Fibroblast of skin of left biceps (primary cell): ENCODE data around the gene AHNAK2.

Experiments
- DNase-seq, 2 experiments: peaks; one replicate each; pipeline ENCODE4 v3.0.0-alpha.2; 2013; ENCODE audit warnings: low read depth in 2 of 2

Gene AHNAK2

DNA sequence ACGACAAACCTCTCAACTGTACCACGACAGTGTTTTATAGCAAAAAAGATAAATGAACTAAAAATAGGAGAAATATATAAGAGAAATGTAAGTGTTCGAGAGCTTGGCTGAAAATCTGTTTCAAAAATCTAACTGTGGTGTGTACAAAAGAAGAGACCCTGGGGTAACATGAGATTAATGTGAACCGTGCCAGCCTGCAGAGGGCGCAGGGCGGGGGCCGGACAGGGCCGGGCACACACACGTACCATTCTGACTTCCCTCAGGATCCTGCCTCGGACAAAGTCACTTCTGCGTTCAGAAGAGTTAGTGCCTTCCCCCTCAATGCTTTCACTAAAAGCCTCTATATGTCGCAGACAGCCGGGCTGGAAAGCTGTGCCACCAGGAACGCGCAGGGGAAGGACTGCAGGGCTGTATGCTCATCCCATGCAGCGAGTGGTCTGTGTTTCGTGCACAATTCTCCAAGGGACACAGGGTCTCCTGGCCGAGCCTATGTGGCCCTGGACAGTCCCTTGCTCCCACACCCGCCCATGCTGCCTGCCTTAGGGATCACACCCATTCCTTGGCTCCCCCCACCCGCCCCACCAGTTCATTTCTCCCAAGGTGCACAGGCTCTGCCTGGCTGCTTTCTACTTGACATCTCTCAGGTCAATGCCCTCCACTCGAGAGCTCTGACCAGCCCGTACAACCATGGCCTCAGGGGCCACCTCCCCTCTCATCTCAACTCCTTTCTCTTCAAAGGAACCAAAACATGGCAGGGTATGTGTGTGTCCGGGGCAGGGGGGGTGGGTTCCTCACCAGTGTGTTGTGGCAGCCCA is 34.2 kb upstream of the AHNAK2 start:
- DNase-seq: no peak

DNA sequence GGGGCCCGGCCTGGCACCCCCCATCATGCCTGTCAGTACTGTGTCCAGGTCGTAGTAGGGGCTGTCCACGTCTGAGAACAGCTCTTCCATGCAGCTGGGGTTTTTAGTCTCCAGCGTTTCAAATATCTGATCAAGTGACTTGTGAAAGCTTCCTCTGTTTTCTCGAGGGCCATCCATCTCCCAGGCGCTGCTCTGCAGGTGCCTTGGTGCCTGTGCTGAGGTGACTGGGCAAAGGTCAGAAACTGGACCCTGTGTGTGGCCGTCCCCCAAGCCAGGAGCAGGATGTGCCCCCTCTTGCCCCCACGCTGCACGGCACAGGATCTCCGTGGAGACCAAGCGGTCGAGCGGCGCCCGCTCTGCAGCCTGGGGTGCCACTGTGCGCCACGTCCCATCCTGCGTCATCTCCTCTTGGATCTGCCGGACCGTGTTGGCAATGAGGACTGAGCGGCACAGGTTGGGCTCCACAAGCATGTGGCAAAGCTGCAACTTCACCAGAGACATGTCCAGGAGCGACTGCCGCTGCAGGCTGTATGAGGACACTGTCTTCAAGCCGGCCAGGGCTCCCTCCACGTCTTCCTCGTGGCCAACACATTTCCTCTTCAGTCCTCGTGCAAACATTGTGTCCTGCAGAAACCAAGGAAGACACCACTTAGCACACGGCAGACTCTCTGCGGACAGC is 33.3 kb upstream of the AHNAK2 start:
- no peak for DNase-seq

DNA sequence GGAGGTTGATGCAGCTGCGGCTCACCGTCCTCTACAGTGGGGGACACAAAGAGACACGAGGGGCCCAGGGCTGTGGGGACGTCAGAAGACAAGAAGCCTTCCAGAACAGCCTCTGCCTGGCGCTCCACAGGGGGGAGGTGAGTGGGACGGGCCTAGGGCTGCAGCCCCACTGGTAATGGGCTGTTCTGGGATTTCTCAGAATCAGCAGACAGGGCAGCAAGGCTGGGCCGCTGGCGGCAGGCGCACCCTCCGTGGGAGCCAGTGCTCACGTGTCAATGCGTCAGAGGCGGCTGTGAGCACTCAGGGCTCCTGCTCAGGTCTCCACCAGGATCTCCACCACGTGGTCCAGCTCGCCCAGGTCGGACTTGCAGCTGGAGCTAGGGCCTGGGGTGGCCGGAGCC is 32.7 kb upstream of the AHNAK2 start:
- DNase-seq: no peak

DNA sequence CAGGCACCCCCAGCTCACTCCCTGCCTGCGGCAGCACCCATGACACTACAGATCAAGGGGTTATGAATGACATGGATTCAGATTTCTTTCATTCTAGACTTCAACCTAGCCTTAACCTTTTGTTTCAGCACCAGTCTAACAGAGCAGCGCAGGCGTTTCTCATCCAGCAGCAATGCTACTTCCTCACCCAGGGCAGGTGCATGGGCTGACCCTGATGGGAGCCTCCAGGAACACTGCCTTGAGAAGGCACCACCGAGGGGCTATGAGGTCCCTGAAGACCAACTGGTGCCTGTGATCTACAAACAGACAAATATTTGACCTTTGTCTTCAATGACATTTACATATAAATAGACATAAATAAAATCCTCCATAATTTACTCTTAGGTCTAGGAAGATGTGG is 31.9 kb upstream of the AHNAK2 start:
- no peak for DNase-seq

DNA sequence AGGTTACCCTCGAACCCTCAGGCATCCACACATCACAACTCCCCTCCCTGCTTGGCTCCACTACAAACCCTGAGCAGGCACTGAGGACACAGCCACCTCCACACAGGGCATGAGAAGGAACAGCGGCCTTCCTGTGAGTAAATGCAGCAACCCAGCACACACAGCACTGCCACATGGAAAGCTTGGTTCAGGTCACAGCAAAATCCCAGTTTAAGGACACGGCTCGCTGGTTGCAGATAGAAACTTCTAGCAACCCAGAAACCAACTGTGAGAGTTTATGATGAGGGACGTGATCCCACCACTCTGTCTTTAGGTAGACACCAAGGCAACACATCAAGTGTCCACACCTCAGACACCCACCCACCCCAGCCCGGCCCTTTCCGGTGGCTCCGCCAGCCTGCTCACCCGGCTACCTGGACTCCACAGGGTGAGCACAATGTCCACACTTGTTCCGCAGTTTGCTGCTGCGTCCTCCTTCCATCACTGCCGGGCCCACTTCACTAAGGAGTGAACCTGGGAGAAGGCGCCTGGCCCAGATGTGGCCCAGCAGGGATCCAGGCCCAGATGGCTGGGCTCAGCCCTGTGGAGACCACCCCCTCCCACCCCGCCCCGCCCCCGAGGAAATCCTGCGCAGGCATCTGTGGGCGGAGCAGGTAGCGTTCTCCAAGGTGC is 29.6 kb upstream of the AHNAK2 start:
- DNase-seq: no peak

DNA sequence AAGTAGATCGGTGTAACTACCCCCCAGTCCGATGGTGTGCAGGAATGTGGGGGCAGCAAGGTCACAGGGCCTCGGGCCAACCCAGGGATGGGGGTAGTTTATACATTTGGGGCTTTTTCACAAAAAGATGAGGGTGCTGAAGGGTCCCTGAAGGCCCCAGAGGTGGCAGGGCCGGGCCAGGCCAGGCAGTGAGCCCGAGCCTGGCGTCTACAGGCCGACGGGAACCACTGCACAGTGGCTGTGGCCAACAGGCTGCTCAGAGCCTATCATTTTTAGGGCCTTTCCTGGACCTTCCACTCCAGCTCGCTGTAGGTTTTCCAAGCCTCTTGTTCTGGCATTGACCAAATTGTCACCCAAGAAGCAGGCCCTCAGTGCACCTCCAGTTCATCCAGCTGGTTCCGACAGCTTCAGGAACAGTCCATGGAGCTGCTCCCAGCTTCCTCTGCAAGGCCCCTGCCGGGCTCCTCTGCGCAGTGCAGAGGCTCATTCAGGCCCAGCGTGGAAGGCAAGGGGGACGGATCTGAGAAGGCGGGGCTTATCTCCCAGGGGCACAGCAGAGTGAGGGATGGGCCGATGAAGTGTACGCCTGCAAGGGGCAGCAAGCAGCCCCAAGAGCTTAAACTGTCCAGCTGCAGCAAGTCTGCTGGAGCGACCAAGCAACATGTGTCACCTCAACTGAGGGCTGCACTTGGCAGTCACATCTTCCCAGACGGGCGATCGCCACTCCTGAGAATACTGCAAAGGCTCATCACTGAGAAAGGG is 28.8 kb upstream of the AHNAK2 start:
- DNase-seq: no peak

DNA sequence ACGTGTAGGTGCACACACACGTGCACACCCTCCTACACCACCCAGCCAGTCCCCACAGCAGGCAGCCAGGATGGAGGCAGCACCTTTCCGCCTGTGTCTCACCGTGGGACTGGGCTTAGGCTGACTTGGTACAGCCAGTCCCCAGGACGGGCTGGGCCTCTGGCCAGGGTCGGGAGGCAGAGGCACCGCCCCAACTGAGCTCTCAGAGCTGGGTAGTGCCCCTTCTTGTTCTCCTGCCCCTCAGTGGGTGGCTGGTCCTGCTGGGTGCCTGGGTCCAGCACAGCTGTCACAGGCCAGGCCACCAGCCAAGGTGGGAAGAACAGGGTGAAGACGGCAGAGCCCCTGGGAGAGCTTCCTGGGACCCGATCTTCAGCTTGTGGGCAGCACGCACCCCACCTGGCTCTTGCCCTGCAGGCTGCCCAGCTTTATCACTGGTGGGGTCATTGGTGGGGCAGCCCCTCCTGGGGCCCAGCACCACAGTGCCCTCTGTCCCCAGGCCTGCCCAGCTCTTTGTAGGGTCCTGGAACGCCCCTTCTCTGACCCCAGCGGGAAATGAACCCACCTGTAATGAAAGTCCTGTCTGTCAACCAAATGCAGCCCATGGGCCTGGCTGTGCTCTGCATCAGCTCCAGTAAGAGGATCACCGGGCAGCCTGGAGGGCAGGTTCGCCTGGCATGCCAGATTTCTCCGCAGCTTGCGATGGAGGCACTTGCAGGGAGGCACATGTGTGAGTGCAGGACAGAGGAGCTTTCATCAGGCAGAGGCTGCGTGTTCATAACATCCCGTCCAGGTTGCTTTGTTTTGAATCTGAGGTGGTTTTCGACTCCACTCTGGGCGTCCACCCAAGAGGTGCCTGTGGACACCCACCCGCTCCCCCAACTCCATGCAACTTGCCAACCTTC is 28.0 kb upstream of the AHNAK2 start:
- no peak for DNase-seq

DNA sequence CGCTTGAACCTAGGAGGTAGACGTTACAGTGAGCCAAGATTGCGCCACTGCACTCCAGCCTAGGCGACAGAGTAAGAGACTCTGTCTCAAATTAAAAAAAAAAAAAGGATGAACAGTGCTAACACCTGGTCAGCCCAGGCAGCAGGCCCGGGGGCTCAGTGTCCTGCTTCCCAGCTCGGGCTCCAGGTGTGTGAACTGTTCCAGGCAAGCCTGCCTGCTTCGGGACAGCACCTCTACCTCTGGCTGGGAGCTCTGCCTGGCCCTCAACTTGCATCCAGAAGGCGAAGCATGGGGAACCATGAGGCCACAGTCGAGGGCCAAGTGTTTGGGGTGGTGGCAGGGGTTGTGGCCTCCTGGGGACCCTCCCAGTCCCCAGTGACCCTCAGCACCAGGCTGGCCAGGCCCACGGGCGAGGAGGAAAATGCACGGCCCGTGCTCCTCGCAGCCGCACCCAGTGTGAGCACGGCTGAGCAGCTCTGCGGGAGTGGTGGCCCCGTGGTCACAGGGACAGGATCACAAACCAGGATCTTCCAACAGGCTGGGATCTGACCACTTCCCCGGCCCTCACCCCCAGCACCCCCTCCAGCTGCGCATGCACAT is 27.3 kb upstream of the AHNAK2 start:
- DNase-seq: no peak

DNA sequence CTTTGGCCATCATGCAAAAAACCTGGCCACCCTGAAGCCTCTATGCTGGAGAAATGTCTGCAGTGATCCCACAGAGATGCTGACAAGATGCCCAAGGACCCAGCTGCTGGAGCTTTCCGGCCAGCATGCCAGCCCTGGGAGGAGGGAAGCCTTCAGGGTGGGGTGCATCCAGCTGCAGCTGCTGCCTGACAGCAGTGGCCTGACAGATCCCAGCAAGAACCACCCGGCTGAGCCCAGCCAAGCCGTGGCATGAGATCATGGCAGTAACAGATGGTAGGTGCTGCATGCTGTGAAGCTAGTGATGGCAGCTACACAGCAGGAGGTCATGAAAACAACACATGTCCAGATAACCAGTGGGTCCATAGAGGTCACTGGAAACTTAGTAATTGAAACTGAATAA is 21.2 kb upstream of the AHNAK2 start:
- no peak for DNase-seq

DNA sequence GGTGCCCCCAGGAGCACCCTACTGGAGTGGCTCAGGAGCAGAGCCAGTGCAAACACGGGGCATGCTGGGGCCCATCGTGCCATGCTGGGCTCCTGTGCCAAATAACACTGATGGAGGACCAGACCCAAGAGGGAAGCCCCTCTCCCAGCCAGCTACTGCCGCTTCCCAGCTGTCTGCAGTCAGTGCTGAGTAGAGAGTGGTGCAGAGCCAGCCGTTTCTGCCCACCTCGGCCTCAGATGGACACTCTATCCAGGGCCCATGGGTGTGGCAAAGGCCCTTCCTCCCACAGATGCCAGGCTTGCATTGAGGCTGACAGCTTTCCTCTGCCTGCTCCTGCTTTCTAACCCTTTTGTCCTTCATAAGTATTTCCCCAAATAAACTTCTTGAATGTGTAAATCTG is 20.6 kb upstream of the AHNAK2 start:
- DNase-seq: no peak

DNA sequence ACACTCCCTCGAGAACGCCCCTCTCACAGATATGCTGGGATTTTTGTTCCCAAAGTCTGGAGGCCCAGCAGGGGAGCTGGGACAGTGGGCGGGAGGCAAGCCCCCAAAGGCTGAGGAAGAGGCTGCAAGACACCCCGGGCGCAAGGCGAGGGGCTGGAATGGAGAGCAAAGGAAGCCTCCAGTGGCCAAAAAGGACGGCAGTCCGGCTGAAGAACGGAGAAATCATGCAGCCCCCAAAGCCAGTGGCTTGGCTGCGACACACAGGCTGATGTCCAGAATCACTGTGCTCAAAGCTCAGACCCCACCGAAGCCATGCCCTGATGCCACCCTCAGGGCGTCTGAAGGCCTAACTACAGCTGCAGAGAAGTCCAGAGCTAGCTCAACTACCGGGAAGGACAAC is 18.3 kb upstream of the AHNAK2 start:
- DNase-seq: no peak

DNA sequence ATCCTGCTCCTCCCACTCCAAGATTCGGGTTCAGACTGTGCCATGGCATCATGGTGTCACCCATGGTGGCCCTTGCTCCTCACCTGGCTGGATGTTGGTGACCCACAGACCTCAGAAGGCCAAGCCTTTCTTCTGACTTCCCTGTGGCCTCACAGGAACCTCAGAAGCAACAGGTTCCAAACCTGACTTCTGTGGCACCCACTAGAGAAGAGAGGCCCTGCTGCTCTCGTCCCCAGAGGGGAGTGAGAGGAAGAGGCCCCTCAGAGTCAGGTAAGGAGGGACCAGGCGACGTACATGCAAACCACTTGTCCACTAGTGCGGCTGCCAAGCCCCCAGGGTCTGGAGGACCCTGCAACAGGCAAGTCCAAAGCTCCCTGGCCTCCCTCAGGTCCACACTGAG is 17.9 kb upstream of the AHNAK2 start:
- DNase-seq: no peak

DNA sequence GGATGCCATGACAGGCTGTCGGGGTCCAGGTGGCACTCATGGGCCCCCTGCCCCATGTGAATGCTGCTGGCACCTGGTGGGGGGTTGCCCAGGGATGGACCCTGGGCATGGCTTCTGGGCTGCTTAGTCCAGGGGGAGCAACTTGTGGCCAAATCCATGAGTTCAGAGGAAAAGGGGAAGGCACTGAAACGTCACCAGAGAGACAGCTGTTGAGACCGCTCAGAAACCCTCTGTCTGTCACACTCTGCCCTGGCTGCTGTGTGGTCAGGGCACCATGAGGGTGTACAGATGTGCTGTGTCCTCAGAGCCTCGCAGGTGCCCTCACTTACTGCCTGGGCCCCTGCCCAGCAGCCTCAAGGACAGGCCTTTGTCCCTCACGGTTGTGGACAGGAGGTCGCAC is 16.8 kb upstream of the AHNAK2 start:
- no peak for DNase-seq

DNA sequence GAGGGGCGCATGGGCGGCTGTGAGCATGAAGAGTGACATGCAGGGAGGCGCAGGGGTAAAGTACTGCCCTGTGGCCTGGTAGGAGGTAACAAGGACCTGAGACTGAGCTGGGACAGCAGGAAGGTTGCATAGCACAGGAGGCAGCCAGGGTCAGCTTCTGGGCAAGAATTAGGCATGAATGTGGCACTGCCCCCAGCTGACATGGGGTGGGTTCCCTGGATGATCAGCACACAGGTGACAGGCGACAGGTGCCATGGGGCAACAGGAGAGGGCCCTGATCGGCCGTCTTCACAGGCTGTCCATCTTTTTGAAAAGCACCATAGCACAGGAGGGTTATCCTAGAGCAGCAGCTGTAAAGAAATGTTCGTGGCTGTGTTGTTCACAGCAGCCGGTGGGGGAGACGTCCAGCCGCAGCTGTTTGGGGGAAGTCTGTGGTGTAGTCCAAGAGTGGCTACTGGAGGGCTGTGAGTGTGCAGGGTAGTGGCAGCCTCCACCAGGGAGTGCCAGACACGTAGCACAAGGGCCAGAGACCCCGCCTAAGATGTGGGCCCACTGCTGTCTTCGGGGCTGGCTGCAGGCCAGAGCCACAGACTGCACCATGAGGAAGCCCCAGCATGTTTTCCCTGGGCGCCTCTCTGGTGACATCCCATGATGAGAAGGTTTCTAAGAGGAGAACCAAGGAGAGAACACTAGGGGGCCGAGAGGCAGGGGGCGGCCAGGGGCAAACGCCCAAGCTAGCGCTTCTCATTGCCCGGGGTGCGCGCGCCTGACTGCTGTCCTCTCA is 15.8 kb upstream of the AHNAK2 start:
- no peak for DNase-seq

DNA sequence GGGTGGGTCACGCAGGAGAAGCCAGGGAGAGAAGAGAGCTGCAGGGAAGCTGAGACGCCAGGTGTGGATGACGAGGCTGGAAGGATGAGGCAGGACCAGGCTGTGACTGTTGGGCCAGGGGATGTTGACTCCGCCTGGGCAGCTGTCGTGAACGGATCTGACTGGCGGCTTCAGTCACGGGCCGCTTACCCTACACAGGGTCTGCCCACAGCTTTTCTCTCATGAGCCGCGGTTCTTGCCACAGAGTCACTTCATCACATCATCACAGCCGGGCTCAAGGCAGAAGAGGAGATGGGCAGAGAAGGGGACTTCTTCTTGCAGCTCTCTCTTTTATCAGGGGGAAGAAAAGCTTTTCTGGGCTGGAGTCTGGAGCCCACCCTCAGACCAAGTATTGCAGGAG is 15.1 kb upstream of the AHNAK2 start:
- no peak for DNase-seq

DNA sequence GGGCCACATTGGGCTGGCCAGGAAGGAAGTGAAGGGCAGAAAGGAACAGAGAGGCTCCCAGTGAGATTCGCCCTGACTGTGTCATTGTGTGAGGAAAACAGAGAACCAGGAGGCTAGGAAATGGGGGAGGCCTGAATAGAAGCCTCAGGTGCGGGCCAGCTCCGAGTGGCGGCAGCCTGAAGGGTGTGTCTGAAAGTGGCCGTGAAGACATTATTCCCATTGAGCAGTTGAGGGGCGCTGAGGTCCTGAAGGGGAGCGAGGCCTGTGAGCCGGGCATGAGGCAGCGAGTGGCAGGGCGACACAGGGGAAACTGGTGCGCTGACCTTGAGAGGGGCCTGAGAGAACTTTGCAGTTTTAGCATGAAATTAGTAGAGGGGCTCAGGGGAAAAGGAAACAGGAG is 14.3 kb upstream of the AHNAK2 start:
- no peak for DNase-seq

DNA sequence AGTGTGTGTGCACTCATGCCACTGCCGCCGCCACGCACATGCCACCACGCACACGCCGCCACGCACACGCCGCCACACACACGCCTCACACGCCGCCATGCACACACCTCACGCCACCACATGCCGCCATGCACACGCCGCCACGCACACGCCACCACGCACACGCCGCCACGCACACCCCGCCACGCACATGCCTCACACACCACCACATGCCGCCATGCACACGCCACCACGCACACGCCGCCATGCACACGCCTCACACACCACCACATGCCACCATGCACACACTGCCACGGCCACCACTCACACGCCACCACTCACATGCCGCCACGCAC is 13.7 kb upstream of the AHNAK2 start:
- DNase-seq: no peak

DNA sequence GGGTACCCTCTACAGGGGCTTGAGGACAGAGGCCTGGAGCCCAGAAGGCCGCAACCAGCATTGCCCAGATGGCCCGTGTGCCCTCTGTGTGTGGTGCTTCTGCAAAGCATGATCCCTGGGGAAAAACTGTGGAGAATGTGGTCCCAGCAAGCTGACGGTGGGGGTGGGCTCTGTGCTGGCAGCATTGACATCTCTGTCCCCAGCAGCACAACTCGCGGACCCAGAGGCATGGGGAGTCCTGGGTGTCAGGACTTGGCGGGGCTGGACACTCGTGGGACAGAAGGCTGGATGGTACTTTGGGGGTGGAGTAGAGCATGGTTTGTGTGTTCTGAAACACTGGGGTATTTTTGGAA is 11.8 kb upstream of the AHNAK2 start:
- no peak for DNase-seq

DNA sequence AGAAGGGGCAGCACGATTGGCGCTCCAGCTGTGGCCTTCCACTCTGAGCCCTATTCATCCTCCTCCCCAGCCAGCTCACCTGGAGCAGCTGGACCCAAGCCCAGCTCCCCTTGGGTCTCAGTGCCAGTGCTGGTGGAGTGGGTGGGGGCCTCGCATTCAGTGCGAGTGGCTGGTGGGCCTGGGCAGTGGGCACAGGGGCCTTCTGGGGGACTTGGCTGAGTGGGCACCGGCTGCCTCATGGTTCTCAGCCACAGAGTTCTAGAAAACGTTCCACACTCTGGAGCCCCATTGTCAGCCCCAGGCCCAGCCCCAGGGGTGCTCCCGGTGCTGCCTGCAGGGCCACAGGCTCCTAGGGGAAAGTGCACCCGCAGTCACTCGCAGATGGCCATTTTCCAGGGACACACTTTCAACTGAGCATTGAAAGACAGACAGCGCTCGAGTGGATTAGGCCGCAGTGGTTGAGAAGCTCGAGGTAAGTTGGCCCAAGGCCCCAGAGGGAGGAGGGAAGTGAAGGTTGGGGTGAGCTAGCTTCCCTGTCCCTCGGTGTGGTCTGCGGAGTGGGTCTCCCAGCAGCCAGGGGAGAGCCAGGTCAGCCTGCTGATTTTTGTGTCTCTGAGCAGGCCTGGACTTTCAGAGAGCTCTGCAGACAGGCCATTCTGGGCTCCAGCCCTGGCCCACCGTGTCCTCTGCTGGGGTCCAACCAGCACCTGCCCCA is 11.2 kb upstream of the AHNAK2 start:
- no peak for DNase-seq
